M059J (cell line): ENCODE measurements around the gene CNGA2. TPM values are rescaled to one million over a fixed set of nuclear protein-coding genes. Genes with fewer than 3 reads are reported as not detected.
A peak's percentile ranks its signal among the peaks of the same experiment; 100 is the strongest.
"Not testable (repeated sequence)": the region's sequence is repeated elsewhere in the genome, so short reads cannot be mapped to it uniquely, and the experiment has no call there.

Source experiments
- DNase-seq: peaks from one replicate; pipeline ENCODE4 v3.0.0-alpha.2; 2012; ENCODE audit warnings: low read depth
- total RNA-seq: library from RNA; depleted of rRNA; stranded (reverse); fragments of >200 nt; shearing (Covaris generic); gene quantifications from 2 replicates; pipeline ENCODE4 v1.2.3, GENCODE V29; 2014; rRNA removed

Gene CNGA2
- not detected in 2 replicates for total RNA-seq

GRCh38 chrX:151734446-151734845, at the start of gene CNGA2:
Gene CNGA2 (plus strand): TSS chrX:151734746. CDS start chrX:151738484, 3,738 bp downstream.
- DNase-seq = no peak

- DNase-seq = no peak
These were observed 46.9 kb upstream of the CNGA2 start for GRCh38 chrX:151687635-151688034.

GRCh38 chrX:151688695-151689094, 45.9 kb upstream of the CNGA2 start:
- no peak for DNase-seq

GRCh38 chrX:151692825-151693224, 41.7 kb upstream of the CNGA2 start:
- no peak for DNase-seq

GRCh38 chrX:151694121-151694520, 40.4 kb upstream of the CNGA2 start:
- no peak for DNase-seq

- no peak for DNase-seq
These were observed 39.6 kb upstream of the CNGA2 start, which contains the start of gene PRRG3 for GRCh38 chrX:151694661-151695582. Gene PRRG3 (plus strand): TSS chrX:151695458. CDS start chrX:151698815, 3,357 bp downstream.

- DNase-seq = no peak
These were observed 38.8 kb upstream of the CNGA2 start for GRCh38 chrX:151695583-151696340.

- DNase-seq = not testable (repeated sequence)
These were observed 37.5 kb upstream of the CNGA2 start for GRCh38 chrX:151697082-151697481.

- DNase-seq = peak; percentile 37
These were observed 37.0 kb upstream of the CNGA2 start for GRCh38 chrX:151697522-151697921.

- DNase-seq = no peak
These were observed 36.1 kb upstream of the CNGA2 start for GRCh38 chrX:151698485-151698884.

- no peak for DNase-seq
These were observed 34.8 kb upstream of the CNGA2 start for GRCh38 chrX:151699746-151700145.

GRCh38 chrX:151700581-151700980, 34.0 kb upstream of the CNGA2 start:
- DNase-seq = no peak

GRCh38 chrX:151701071-151701470, 33.5 kb upstream of the CNGA2 start:
- DNase-seq = no peak

- DNase-seq = no peak
These were observed 33.0 kb upstream of the CNGA2 start for GRCh38 chrX:151701531-151701930.

GRCh38 chrX:151702026-151702714, 32.4 kb upstream of the CNGA2 start:
- DNase-seq = no peak

- no peak for DNase-seq
These were observed 31.7 kb upstream of the CNGA2 start for GRCh38 chrX:151702741-151703340.

- DNase-seq = no peak
These were observed 31.1 kb upstream of the CNGA2 start for GRCh38 chrX:151703487-151703886.

- DNase-seq = no peak
These were observed 30.4 kb upstream of the CNGA2 start for GRCh38 chrX:151704041-151704663.

GRCh38 chrX:151708821-151709220, 25.7 kb upstream of the CNGA2 start:
- DNase-seq = no peak

GRCh38 chrX:151710457-151710856, 24.1 kb upstream of the CNGA2 start:
- no peak for DNase-seq

- DNase-seq = no peak
These were observed 23.4 kb upstream of the CNGA2 start for GRCh38 chrX:151711154-151711553.
